ENCODE measurements around the gene ETV3. TPM values are rescaled to one million over a fixed set of nuclear protein-coding genes. Genes with fewer than 3 reads are reported as not detected.

ETV3 gene
- total RNA-seq, 1 donor from 2014 or later = 50.6 TPM

DNA sequence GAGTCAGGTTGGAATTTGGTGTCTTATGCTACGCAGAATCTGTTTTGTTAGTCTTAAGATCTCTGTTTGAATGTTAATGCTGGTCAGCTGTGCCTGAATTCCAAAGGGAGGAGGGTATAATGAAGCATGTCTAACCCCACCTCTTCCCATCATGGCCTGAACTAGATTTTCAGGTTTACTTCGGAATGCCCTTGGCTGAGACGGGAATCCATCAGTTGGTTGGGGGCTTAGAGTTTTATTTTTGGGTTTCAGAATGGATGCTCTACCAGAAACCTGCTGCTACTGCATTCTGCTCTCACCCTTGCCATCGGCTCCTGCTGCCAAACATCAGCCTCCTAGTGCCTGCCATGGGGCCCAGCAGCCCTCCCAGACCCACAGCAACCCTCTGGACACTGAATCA, 24.1 kb upstream of the ETV3 start:
- intact Hi-C loops (cut with micrococcal nuclease) = no loop called here

DNA sequence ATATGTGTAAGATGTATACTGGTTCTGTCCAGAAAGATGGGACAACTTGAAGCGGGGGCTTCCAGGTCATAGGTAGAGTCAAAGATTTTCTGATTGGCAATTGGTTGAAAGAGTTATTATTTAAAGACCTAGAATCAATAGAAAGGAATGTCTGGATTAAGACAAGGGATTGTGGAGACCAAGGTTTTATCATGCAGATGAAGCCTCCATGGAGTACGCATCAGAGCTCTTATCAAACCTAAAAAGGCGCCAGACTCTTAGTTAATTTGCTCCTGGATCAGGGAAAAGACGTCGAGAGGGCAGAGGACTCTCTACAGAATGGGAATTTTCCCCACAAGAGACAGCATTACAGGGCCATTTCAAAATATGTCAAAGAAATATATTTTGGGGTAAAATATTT, 23.7 kb upstream of the ETV3 start:
- intact Hi-C loops (cut with micrococcal nuclease) = no loop called here

GRCh38 chr1:157158967-157159366, 20.8 kb upstream of the ETV3 start:
- intact Hi-C loops (cut with micrococcal nuclease) = no loop called here

GRCh38 chr1:157157501-157158190, 19.5 kb upstream of the ETV3 start:
- intact Hi-C loops (cut with micrococcal nuclease) = no loop called here

DNA sequence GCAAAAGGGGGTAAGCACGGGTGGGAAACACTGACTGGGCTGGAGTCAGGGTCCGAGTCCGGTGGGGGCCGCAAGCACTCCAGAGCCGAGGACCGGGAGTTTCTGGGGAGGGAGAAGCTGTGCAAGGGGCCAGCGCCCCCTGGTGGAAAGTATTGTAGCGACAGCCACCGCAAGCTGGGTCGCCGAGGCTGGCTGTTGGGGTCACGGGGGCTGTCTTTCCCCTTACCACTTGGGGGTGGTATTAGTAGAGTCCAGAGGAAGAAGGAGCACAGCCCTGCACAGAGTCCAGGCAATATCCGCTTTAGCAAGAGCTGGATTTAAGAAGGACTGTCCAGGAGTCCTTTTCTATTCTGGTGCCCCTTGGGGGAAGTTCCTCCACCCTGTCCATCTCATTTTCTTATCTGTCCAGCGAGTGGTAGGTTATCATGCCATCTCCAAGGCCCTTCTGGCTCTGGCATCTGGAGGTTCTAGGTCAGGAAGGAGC, 17.9 kb upstream of the ETV3 start:
- intact Hi-C loops (cut with micrococcal nuclease) = loop anchor here (1.0 kb wide), 1 partner anchor 66 kb away; no protein-coding TSS in a partner anchor

DNA sequence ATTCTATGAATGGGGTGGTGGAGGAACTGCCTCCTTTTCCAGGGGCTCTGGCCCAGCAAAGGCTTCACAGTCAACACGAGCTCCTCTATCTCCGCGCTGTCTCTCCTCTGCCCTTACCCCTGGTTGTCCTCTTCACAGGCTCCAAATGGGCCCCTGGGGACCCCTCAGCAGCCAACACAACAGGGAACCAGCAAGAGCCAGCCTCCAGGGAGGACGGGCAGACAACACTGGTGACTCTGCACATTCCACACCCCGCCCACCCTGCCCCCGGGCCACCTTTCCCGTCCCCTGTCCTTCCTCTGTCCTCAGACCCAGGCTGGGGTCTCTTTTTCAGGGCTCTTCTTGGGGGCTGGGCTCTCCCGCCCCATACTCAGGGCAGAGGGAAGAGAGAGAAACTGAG, 17.5 kb upstream of the ETV3 start:
- intact Hi-C loops (cut with micrococcal nuclease) = loop anchor here (1.0 kb wide), 1 partner anchor 65 kb away; no protein-coding TSS in a partner anchor

DNA sequence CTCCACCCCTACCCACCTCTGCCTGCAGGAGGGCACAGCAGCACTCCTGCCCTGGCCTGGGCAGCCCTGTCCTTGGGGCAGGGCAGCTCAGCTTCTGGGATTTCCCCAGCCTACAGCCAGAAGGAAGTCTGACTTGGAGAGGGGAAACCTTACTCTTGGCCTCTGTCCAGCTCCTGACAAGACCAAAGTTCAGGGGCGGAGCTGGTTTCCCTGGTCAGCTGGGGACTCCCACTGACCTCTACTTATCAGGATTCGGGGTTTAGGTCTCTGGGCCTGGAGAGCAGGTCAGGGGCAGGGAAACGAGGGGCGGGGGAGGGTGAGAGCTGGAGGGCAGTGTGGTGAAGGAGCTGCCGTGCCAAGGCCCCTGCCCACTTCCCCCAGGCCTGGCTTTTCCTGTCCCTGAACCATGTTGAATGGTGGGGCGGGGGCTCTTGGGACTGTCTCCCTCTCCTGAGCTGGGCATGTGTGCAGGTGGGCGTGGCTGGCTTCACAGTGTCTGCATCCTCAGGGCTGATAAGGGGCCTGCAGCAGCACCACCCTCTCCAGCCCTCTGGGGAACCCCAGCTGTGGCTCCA, 16.8 kb upstream of the ETV3 start:
- intact Hi-C loops (cut with micrococcal nuclease) = no loop called here

DNA sequence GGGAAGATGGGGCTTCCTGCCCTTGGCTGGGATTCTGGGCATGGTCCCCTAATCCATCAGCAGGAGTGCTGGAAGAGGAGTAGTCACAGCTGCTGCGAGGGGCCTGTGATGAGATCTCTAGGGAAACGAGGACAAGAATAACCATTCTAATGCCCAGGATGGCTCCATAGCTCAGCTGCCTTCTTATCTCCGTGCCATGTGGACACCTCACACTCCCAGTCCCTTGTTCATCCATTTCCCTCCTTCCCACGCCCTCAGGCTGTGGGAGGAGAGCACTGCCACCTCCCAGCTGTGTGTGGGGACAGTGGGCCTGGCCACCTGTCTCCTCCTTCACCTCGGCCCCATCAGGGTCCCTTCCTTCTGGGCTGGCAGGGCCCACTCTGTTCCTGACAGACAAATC, 16.1 kb upstream of the ETV3 start:
- intact Hi-C loops (cut with micrococcal nuclease) = no loop called here

DNA sequence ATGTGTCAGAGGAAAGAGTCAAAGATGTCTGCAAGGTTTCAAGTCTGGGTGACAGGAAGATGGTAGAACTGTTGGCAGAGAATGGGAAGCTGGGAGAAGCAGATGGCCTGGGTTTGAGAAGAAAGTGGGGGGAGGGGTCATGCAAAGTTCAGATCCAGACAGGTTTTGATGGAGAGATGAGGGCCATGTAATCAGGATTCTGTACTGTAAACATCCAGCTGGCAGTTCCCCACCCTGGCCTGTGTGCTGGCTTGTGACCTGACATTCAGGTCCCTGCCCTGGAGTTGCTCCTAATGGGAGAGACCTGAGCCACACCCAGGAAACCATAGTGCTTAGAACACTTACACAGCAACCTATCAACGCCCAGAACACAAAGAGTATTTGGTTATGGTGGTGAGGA, 15.6 kb upstream of the ETV3 start:
- intact Hi-C loops (cut with micrococcal nuclease) = no loop called here

DNA sequence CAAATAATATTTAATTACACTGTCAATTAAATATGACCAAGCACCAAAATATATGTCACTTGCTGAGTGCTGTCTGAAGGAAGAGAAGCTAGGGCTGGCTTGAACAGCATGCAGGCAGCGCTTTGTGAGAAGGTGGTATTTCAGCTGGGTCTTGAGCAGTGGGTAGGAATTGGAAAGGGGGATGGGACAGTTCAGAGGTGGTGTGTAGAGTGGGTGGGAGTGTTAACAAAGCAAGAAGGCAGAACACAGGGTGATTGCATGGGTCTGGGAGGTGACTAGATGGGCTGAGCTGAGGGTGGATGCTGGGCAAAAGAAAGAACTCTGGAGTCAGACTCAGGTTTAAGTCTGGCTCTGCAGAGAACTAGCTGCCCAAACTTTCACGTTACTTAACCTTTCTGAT, 14.3 kb upstream of the ETV3 start:
- intact Hi-C loops (cut with micrococcal nuclease) = no loop called here

- intact Hi-C loops (cut with micrococcal nuclease) = no loop called here
Measured at GRCh38 chr1:157151506-157151905, 13.3 kb upstream of the ETV3 start.

DNA sequence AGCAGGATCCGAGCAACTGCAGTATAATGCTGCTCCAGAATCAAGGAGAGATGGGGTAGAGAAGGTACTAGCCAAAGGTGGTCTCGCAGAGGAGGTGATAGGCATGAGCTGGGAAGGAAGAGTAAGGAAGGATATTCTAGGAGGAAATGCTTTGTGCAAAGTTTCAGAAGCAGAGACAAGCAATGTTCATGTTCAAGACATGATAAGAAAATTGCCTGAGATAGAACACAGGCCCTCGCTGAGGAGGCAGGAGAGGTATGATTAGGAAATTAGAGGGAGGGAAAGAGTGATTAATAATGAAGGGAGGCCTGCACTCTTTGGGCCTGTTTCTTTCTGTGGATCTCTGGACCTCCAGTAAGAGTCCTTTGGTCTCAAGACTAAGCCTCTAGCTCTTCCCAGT, 12.9 kb upstream of the ETV3 start:
- intact Hi-C loops (cut with micrococcal nuclease) = no loop called here

- intact Hi-C loops (cut with micrococcal nuclease) = no loop called here
Measured at GRCh38 chr1:157150631-157151030, 12.4 kb upstream of the ETV3 start.

DNA sequence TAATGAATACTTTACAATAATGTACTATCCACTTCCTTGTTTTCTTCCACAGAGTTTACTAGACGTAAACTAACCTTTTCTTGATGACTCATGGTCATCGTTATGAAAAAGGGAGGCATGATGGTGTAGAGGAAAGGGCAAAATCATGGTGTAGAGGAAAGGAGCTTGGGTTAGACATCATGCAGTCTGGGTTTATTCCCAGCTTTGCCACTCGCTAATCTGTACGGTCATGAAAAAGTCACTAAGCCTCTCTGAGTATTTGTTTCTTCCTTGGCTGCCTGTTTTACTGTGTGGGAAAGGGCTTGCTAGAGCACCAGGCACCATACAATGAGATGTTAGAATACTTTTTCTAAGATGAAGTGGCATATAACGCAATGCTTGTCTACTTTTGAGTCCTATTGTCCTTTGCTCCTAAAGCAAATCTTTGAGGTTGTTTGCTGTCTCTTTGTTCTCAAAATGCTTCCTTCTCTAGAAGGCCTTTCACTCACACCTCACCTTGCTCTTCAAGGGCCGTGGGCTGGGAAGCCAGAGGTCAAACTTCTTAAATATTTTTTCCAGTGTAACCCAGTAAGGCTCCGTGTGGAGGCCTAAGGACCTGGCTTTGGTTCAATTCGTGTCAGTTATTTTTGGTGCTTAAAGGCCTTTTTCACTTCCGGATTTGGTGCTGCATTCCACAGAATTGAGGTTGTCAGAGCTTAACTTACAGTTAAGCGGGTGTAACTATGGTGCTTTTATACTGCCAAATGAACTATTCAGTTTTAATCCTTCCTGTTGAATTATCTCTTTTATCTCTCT, 9.9 kb upstream of the ETV3 start:
- intact Hi-C loops (cut with micrococcal nuclease) = no loop called here

DNA sequence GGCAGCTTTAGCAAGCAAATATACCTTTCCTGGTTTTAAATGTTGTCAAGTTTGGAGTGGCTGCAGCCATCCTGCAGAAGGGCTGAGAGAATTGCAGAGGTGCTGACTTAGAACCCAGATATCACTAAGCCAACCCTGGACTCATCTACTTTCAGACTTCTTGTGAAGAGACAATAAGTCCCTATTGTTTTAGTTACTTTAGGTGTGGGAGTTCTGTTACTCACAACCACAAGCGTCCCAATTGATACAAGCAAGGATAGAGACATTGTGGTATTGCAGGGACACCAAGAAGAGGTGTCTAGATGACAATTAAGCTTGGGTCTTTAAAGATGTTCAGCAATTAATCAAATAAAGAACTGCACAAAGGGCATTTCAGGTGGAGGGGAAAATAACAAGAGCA, 8.8 kb upstream of the ETV3 start:
- intact Hi-C loops (cut with micrococcal nuclease) = no loop called here

DNA sequence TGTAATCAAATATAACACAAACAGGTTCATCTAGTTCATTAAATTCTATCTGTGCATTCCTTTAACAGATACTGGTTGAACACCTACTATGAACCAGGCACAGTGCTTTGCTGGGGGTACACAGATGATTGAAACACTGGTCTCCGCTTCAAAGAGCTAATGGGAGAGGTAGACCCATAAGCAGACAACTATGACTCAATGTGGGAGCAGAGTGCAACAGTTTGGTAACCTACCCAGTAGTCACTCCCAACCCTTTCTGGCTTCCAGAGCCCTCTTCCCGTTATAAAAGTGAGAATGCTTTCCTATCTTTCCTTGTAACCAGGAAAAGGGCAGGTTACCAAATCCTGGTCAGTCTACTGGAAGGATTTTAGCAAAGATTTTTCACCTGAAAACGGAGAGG, 8.0 kb upstream of the ETV3 start:
- intact Hi-C loops (cut with micrococcal nuclease) = no loop called here

DNA sequence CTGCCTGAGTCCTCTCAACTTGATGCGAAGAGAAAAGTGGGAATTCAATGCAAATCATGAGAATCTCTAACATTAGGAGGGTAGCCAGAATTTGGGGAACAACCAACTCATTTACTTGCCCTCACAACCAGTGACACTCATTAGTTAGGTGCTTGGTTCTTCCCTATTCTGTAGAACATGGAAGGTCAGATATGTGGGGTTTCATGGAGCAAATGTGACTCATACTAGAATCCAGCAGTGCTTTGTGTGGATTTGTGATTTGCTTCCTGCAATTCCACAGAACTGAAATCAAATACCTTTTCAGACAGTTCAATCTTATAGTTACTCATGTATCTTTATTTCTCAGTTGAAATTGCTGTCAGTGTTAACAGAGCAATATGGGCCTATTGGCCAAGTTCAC, 6.9 kb upstream of the ETV3 start:
- intact Hi-C loops (cut with micrococcal nuclease) = no loop called here

DNA sequence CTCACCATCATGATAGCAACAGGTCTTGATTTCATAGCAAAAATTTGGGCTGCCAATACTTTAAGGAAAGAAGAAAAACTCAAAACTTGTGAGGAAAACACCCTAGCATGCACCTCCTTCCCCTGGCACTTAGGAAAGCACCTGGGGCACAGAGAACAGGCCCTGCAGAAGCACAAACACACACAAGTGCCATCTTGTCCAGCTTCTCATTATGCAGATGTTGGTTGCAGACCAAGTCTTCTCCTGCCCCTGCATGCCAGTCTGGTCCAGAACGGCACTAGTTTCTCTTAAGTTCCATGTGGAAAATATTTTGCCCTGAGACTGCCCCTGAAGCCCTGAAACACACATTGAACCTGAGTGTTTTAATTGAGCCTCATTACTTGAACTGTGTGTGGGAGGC, 6.3 kb upstream of the ETV3 start:
- intact Hi-C loops (cut with micrococcal nuclease) = no loop called here

DNA sequence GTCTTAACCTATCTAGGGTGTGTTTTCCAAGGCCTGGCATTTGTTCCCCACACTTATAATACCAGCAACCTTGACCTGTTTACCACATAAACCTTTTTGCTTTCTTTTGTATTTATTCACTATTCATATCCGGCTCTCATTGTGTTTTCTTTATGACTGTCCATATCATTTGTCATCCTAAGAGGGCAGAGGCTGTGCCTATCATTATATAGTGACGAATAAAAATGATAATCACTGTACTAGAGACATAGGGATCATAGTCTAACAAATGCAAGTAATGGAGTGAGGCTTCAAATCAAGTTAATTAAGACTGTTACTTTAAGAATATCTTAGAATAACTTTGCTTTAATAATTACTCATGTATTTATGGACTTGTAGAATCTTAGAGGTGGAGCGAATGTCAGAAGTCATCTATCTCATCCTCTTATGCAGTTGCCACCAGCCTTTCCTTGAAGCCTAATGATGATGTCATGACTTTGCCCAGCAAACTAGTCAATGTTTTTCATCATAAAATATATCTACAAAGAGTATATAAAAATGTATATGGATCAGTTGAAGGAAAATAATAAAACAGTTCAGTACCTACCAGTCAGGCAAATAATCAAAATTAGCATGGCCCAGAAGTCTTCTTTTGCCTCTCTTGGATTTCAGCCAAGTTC, 4.7 kb upstream of the ETV3 start:
- intact Hi-C loops (cut with micrococcal nuclease) = no loop called here

- intact Hi-C loops (cut with micrococcal nuclease) = no loop called here
Measured at GRCh38 chr1:157142201-157142600, 4.0 kb upstream of the ETV3 start.

- intact Hi-C loops (cut with micrococcal nuclease) = no loop called here
Measured at GRCh38 chr1:157141212-157141855, 3.1 kb upstream of the ETV3 start.
